Vagina (tissue), 2 donors: Measurements from ENCODE around the gene OPHN1. TPM values are rescaled to one million over a fixed set of nuclear protein-coding genes. Genes with fewer than 3 reads are reported as not detected.
"Not testable (repeated sequence)": the region's sequence is repeated elsewhere in the genome, so short reads cannot be mapped to it uniquely, and the experiment has no call there.

Experiments used
- DNase-seq, 2 donors: peaks; one replicate each; pipeline ENCODE4 v3.0.0-alpha.2; 2017; ENCODE audit errors: extremely low spot score in 2 of 2
- H3K27ac ChIP-seq: fragments of 200-600 bp; sonication (generic); one replicate; pipeline ENCODE4 v1.5.1; 2019
- H3K27me3 ChIP-seq: fragments of 200-600 bp; sonication (generic); one replicate; pipeline ENCODE4 v1.5.1; 2019
- H3K36me3 ChIP-seq, 2 donors: fragments of 200-600 bp; sonication (generic); one replicate each; pipeline ENCODE4 v1.5.1; 2017 to 2019
- H3K4me1 ChIP-seq: fragments of 200-600 bp; sonication (generic); one replicate; pipeline ENCODE4 v1.5.1; 2019
- H3K4me3 ChIP-seq, 2 donors: fragments of 200-600 bp; sonication (generic); 1 replicate in 1 of 2; 2 replicates in 1 of 2; pipeline ENCODE4 v1.5.1; 2016 to 2019
- H3K9me3 ChIP-seq: fragments of 200-600 bp; sonication (generic); one replicate; pipeline ENCODE4 v1.5.1; 2019
- CTCF ChIP-seq, 3 experiments: fragments of 450-650 bp in 2 of 3; fragments of 200-600 bp in 1 of 3; sonication (generic) in 1 of 3; IDR thresholded peaks; one replicate each; pipeline ENCODE4 v1.5.1; 2017 to 2019; ENCODE audit warnings: antibody characterized with exemption in 3 of 3, mild to moderate bottlenecking in 2 of 3, moderate library complexity in 2 of 3
- POLR2A ChIP-seq, 2 donors: fragments of 450-650 bp; IDR thresholded peaks; one replicate each; pipeline ENCODE4 v1.6.1; 2017; ENCODE audit warnings: antibody characterized with exemption in 2 of 2, mild to moderate bottlenecking in 2 of 2, moderate library complexity in 2 of 2
- POLR2AphosphoS5 ChIP-seq, 2 donors: sonication (generic); formaldehyde crosslinking; IDR thresholded peaks; one replicate each; pipeline ENCODE4 v1.9.0; 2017; ENCODE audit warnings: antibody characterized with exemption in 2 of 2, mild to moderate bottlenecking in 2 of 2, low read depth in 1 of 2; ENCODE audit not compliant: insufficient read depth in 1 of 2
- intact Hi-C: fragments of 100-400 bp; cut with DNase I; formaldehyde crosslinking; loops from one replicate; pipeline ENCODE4 v1.15.1; 2023
- total RNA-seq: library from RNA; depleted of rRNA; stranded (reverse); fragments of >200 nt; gene quantifications from one replicate; pipeline ENCODE4 v1.2.3, GENCODE V29; 2016

Gene OPHN1
- total RNA-seq, 1 donor from 2014 or later = 11.5 TPM

GRCh38 chrX:68387776-68388175, 45.5 kb downstream of the OPHN1 start:
- no peak overlapping the region for H3K4me3 ChIP-seq
- H3K4me1 ChIP-seq = no peaks in the 10 kb centered on the region
- TF ChIP-seq CTCF (IDR thresholded peaks at IDR 0.05) (no peak), POLR2AphosphoS5 (IDR thresholded peaks at IDR 0.05; ENCODE audit: insufficient read depth in 1 of 2, low read depth in 1 of 2) (no peak), POLR2A (IDR thresholded peaks at IDR 0.05) (no peak)
- no peaks in the 10 kb centered on the region for H3K9me3 ChIP-seq
- intact Hi-C loops = no loop called here
- no peak for DNase-seq
- H3K27me3 ChIP-seq = no peaks in the 10 kb centered on the region
- H3K27ac ChIP-seq = no peak overlapping the region
- no peaks in the 10 kb centered on the region for H3K36me3 ChIP-seq

GRCh38 chrX:68383540-68383939, 49.8 kb downstream of the OPHN1 start:
- Histone ChIP-seq H3K27me3 (no peaks in the 10 kb centered on the region), H3K36me3 (no peaks in the 10 kb centered on the region), H3K4me1 (no peaks in the 10 kb centered on the region), H3K4me3 (no peak overlapping the region), H3K9me3 (no peaks in the 10 kb centered on the region), H3K27ac (no peak overlapping the region)
- no peak for DNase-seq
- TF ChIP-seq POLR2AphosphoS5 (IDR thresholded peaks at IDR 0.05; ENCODE audit: insufficient read depth in 1 of 2, low read depth in 1 of 2) (no peak), POLR2A (IDR thresholded peaks at IDR 0.05) (no peak), CTCF (IDR thresholded peaks at IDR 0.05) (no peak)
- intact Hi-C loops = no loop called here

- H3K9me3 ChIP-seq, H3K27ac ChIP-seq, H3K36me3 ChIP-seq, H3K27me3 ChIP-seq, DNase-seq, intact Hi-C loops, H3K4me1 ChIP-seq, H3K4me3 ChIP-seq: not testable (repeated sequence)
Observed at GRCh38 chrX:68377579-68377978, 55.7 kb downstream of the OPHN1 start.

- DNase-seq = no peak
- Histone ChIP-seq H3K4me3 (no peak overlapping the region), H3K9me3 (no peaks in the 10 kb centered on the region), H3K27ac (no peak overlapping the region), H3K36me3 (no peaks in the 10 kb centered on the region), H3K4me1 (no peaks in the 10 kb centered on the region), H3K27me3 (no peaks in the 10 kb centered on the region)
- intact Hi-C loops = no loop called here
- TF ChIP-seq CTCF (IDR thresholded peaks at IDR 0.05) (no peak), POLR2AphosphoS5 (IDR thresholded peaks at IDR 0.05; ENCODE audit: insufficient read depth in 1 of 2, low read depth in 1 of 2) (no peak), POLR2A (IDR thresholded peaks at IDR 0.05) (no peak)
Observed at GRCh38 chrX:68376373-68376772, 56.9 kb downstream of the OPHN1 start.

GRCh38 chrX:68375803-68376202, 57.5 kb downstream of the OPHN1 start:
- no peak overlapping the region for H3K4me3 ChIP-seq
- TF ChIP-seq POLR2A (IDR thresholded peaks at IDR 0.05) = no peak
- no peak for TF ChIP-seq POLR2AphosphoS5 (IDR thresholded peaks at IDR 0.05; ENCODE audit: insufficient read depth in 1 of 2, low read depth in 1 of 2)
- TF ChIP-seq CTCF (IDR thresholded peaks at IDR 0.05) = no peak
- intact Hi-C loops = no loop called here
- DNase-seq = no peak
- H3K27ac ChIP-seq = no peak overlapping the region
- no peaks in the 10 kb centered on the region for H3K9me3 ChIP-seq
- no peaks in the 10 kb centered on the region for H3K27me3 ChIP-seq
- no peaks in the 10 kb centered on the region for H3K36me3 ChIP-seq
- no peaks in the 10 kb centered on the region for H3K4me1 ChIP-seq

GRCh38 chrX:68372665-68373064, 60.6 kb downstream of the OPHN1 start:
- Histone ChIP-seq H3K27me3 (no peaks in the 10 kb centered on the region), H3K27ac (no peak overlapping the region), H3K9me3 (no peaks in the 10 kb centered on the region), H3K4me1 (no peaks in the 10 kb centered on the region), H3K4me3 (no peak overlapping the region), H3K36me3 (no peaks in the 10 kb centered on the region)
- intact Hi-C loops = no loop called here
- TF ChIP-seq POLR2A (IDR thresholded peaks at IDR 0.05) (no peak), POLR2AphosphoS5 (IDR thresholded peaks at IDR 0.05; ENCODE audit: insufficient read depth in 1 of 2, low read depth in 1 of 2) (no peak), CTCF (IDR thresholded peaks at IDR 0.05) (no peak)
- no peak for DNase-seq
